T-cell (primary cell): Measurements from ENCODE around the gene TBC1D22A. TPM values are rescaled to one million over a fixed set of nuclear protein-coding genes. Genes with fewer than 3 reads are reported as not detected.

Source experiments
- ATAC-seq, 4 experiments: fragments of 200-7000 bp in 3 of 4; fragments of 150-1000 bp in 1 of 4; cut with Tn5 transposase; replicated peaks in 1 of 4; 1 replicate in 3 of 4; 2 replicates in 1 of 4; pipeline ENCODE4 v1.10.0; 2021; ENCODE audit warnings: moderate library complexity in 3 of 4, mild to moderate bottlenecking in 2 of 4, moderate number of reproducible peaks in 1 of 4
- CTCF ChIA-PET, 2 donors: fragments of 300-600 bp; sonication (Branson Sonifier 250); formaldehyde crosslinking; loops; one replicate each; lab custom pipeline; 2022; ENCODE audit warnings: antibody characterized with exemption in 2 of 2; lab: Charles Lee
- POLR2A ChIA-PET, 2 donors: fragments of 300-600 bp; sonication (Branson Sonifier 250); formaldehyde crosslinking; loops; one replicate each; lab custom pipeline; 2022; ENCODE audit warnings: antibody characterized with exemption in 2 of 2; lab: Charles Lee
- DNase-seq, 35 experiments: peaks; one replicate each; pipeline versions ENCODE4 v3.0.0 to v3.0.0-alpha.2; 2013 to 2023
- H3K27ac ChIP-seq: one replicate; pipeline ENCODE4 v1.5.1; 2013; ENCODE audit warnings: low read length
- H3K27me3 ChIP-seq, 2 experiments: replicated peaks in 1 of 2; 1 replicate in 1 of 2; 2 replicates in 1 of 2; pipeline versions ENCODE4 v1.6.1 to v1.7.0; 2013; ENCODE audit warnings: low read length in 1 of 2, mixed read lengths in 1 of 2; ENCODE audit not compliant: control insufficient read depth in 2 of 2, insufficient read depth in 2 of 2; ENCODE audit errors: extremely low read depth in 1 of 2
- H3K36me3 ChIP-seq, 2 donors: 1 replicate in 1 of 2; 2 replicates in 1 of 2; pipeline versions ENCODE4 v1.6.1 to v1.7.0; 2013; ENCODE audit warnings: low read length in 1 of 2; ENCODE audit not compliant: control insufficient read depth in 2 of 2, insufficient read depth in 1 of 2; ENCODE audit errors: extremely low read depth in 1 of 2
- H3K4me1 ChIP-seq, 2 experiments: 1 replicate in 1 of 2; 2 replicates in 1 of 2; pipeline versions ENCODE4 v1.6.1 to v1.7.0; 2013; ENCODE audit warnings: low read length in 2 of 2, mixed read lengths in 1 of 2; ENCODE audit not compliant: insufficient read depth in 2 of 2, control insufficient read depth in 1 of 2; ENCODE audit errors: extremely low read depth in 1 of 2
- H3K4me3 ChIP-seq, 2 donors: 1 replicate in 1 of 2; 2 replicates in 1 of 2; pipeline versions ENCODE4 v1.5.1 to v1.7.0; 2013; ENCODE audit warnings: mild to moderate bottlenecking in 2 of 2, low read length in 1 of 2, moderate library complexity in 1 of 2; ENCODE audit not compliant: control insufficient read depth in 1 of 2; ENCODE audit errors: extremely low read depth in 1 of 2
- H3K9me3 ChIP-seq: 2 replicates; pipeline ENCODE4 v1.7.0; 2013
- H3K27ac Mint-ChIP-seq, 2 donors: one replicate each; pipeline ENCODE4 v1.8.0; 2020 to 2021; ENCODE audit warnings: mild to moderate bottlenecking in 2 of 2, mixed read lengths in 2 of 2
- H3K27me3 Mint-ChIP-seq, 2 donors: one replicate each; pipeline ENCODE4 v1.8.0; 2021 to 2022; ENCODE audit warnings: mixed read lengths in 2 of 2
- H3K36me3 Mint-ChIP-seq: one replicate; pipeline ENCODE4 v1.8.0; 2021; ENCODE audit warnings: mixed read lengths
- H3K4me1 Mint-ChIP-seq, 3 donors: one replicate each; pipeline ENCODE4 v1.8.0; 2020 to 2022; ENCODE audit warnings: mixed read lengths in 3 of 3, mild to moderate bottlenecking in 1 of 3
- H3K4me3 Mint-ChIP-seq, 3 donors: one replicate each; pipeline ENCODE4 v1.8.0; 2020 to 2022; ENCODE audit warnings: mild to moderate bottlenecking in 3 of 3, mixed read lengths in 3 of 3, moderate library complexity in 3 of 3
- H3K9me3 Mint-ChIP-seq, 3 donors: one replicate each; pipeline ENCODE4 v1.8.0; 2020 to 2022; ENCODE audit warnings: mixed read lengths in 3 of 3
- WGBS: methylation state at CpG from one replicate; pipeline ENCODE4 v1.1.5; 2013; ENCODE audit warnings: missing lambda C conversion rate; ENCODE audit not compliant: insufficient coverage; 5-methylcytosine and 5-hydroxymethylcytosine counted together
- total RNA-seq, 35 experiments: library from RNA in 6 of 35; stranded (reverse) in 6 of 35; fragments of 120-200 nt in 1 of 35; gene quantifications; one replicate each; pipeline versions ENCODE4 v1.2.1 to v1.2.4 and lab custom pipeline; 2013 to 2026

The TBC1D22A gene
- total RNA-seq, 5 donors from 2014 or later (not counting 1 experiment from before 2014, with no cell fraction given): 38.3 to 67.8 (median 57.7) TPM

- H3K27ac Mint-ChIP-seq: no peak overlapping the region
- no peaks in the 10 kb centered on the region for H3K4me1 ChIP-seq
Observed at GRCh38 chr22:47152236-47152635, 389.8 kb downstream of the TBC1D22A start.

GRCh38 chr22:47152938-47153337 is 390.5 kb downstream of the TBC1D22A start:
- no peaks in the 10 kb centered on the region for H3K27me3 Mint-ChIP-seq
- Histone ChIP-seq H3K27me3 (no peaks in the 10 kb centered on the region), H3K36me3 (peaks cover 2 to 8% of the 10 kb centered on the region in 2 donors), H3K9me3 (no peaks in the 10 kb centered on the region), H3K4me1 (no peaks in the 10 kb centered on the region), H3K4me3 (no peak overlapping the region), H3K27ac (no peak overlapping the region)
- no peak for ATAC-seq
- 64% methylated on average over 5 of the region's 6 CpGs for WGBS
- H3K4me3 Mint-ChIP-seq: no peak overlapping the region
- CTCF ChIA-PET: no interaction called here
- DNase-seq: no peak
- peaks cover 20% of the 10 kb centered on the region for H3K36me3 Mint-ChIP-seq
- H3K9me3 Mint-ChIP-seq: no peaks in the 10 kb centered on the region
- H3K4me1 Mint-ChIP-seq: peaks cover 0 to 11% (median 0%) of the 10 kb centered on the region in 3 donors
- no peak overlapping the region for H3K27ac Mint-ChIP-seq
- POLR2A ChIA-PET: no interaction called here

More at GRCh38 chr22:47152236-47152635, 389.8 kb downstream of the TBC1D22A start:
- Mint-ChIP-seq H3K9me3 (no peaks in the 10 kb centered on the region), H3K36me3 (peaks cover 19% of the 10 kb centered on the region), H3K27me3 (no peaks in the 10 kb centered on the region), H3K4me3 (no peak overlapping the region), H3K4me1 (peaks cover 0 to 11% (median 0%) of the 10 kb centered on the region in 3 donors)
- no peaks in the 10 kb centered on the region for H3K9me3 ChIP-seq
- H3K27ac ChIP-seq: no peak overlapping the region
- DNase-seq (no peak), ATAC-seq (no peak)
- ChIA-PET POLR2A (no interaction called here), CTCF (no interaction called here)
- H3K27me3 ChIP-seq: no peaks in the 10 kb centered on the region
- H3K36me3 ChIP-seq: peaks cover 2 to 4% of the 10 kb centered on the region in 2 donors
- WGBS: 92% methylated on average over 10 of the region's 17 CpGs
- no peak overlapping the region for H3K4me3 ChIP-seq

- no peak overlapping the region for H3K27ac ChIP-seq
- H3K27me3 Mint-ChIP-seq: no peaks in the 10 kb centered on the region
- ChIA-PET POLR2A (no interaction called here), CTCF (no interaction called here)
- no peak overlapping the region for H3K4me3 Mint-ChIP-seq
- WGBS: 88% methylated on average over 22 of the region's 23 CpGs
- H3K4me1 ChIP-seq: no peaks in the 10 kb centered on the region
- no peaks in the 10 kb centered on the region for H3K9me3 Mint-ChIP-seq
- H3K9me3 ChIP-seq: no peaks in the 10 kb centered on the region
- H3K4me1 Mint-ChIP-seq: peaks cover 0 to 11% (median 0%) of the 10 kb centered on the region in 3 donors
- H3K27ac Mint-ChIP-seq: no peak overlapping the region
- peaks cover 20% of the 10 kb centered on the region for H3K36me3 Mint-ChIP-seq
- ATAC-seq (no peak), DNase-seq (no peak)
- H3K36me3 ChIP-seq: peaks cover 4 to 13% of the 10 kb centered on the region in 2 donors
- H3K4me3 ChIP-seq: no peak overlapping the region
- H3K27me3 ChIP-seq: no peaks in the 10 kb centered on the region
Observed at GRCh38 chr22:47153854-47154525, 391.5 kb downstream of the TBC1D22A start.

- no peak overlapping the region for H3K27ac ChIP-seq
- no peaks in the 10 kb centered on the region for H3K9me3 ChIP-seq
- no peaks in the 10 kb centered on the region for H3K4me1 ChIP-seq
- H3K4me1 Mint-ChIP-seq: peaks cover 0 to 11% (median 0%) of the 10 kb centered on the region in 3 donors
- H3K27me3 Mint-ChIP-seq: no peaks in the 10 kb centered on the region
- ATAC-seq: no peak
- H3K4me3 Mint-ChIP-seq: no peak overlapping the region
- no peaks in the 10 kb centered on the region for H3K27me3 ChIP-seq
- no peak overlapping the region for H3K4me3 ChIP-seq
- H3K27ac Mint-ChIP-seq: no peak overlapping the region
- peaks cover 20% of the 10 kb centered on the region for H3K36me3 Mint-ChIP-seq
- CTCF ChIA-PET: no interaction called here
- 96% methylated on average over 17 of the region's 19 CpGs for WGBS
- peaks cover 4 to 10% of the 10 kb centered on the region in 2 donors for H3K36me3 ChIP-seq
- DNase-seq: no peak
- POLR2A ChIA-PET: no interaction called here
- H3K9me3 Mint-ChIP-seq: no peaks in the 10 kb centered on the region
Observed at GRCh38 chr22:47154621-47155081, 392.2 kb downstream of the TBC1D22A start.

GRCh38 chr22:47155131-47155885 is 392.9 kb downstream of the TBC1D22A start:
- no peak for DNase-seq
- Histone ChIP-seq H3K36me3 (peaks cover 4 to 10% of the 10 kb centered on the region in 2 donors), H3K4me1 (no peaks in the 10 kb centered on the region), H3K4me3 (no peak overlapping the region), H3K9me3 (no peaks in the 10 kb centered on the region), H3K27ac (no peak overlapping the region), H3K27me3 (no peaks in the 10 kb centered on the region)
- WGBS: 94% methylated on average over 22 of the region's 31 CpGs
- ChIA-PET CTCF (no interaction called here), POLR2A (no interaction called here)
- H3K36me3 Mint-ChIP-seq: peaks cover 20% of the 10 kb centered on the region
- no peaks in the 10 kb centered on the region for H3K9me3 Mint-ChIP-seq
- ATAC-seq: no peak
- H3K27me3 Mint-ChIP-seq: no peaks in the 10 kb centered on the region
- H3K27ac Mint-ChIP-seq: no peak overlapping the region
- H3K4me1 Mint-ChIP-seq: peaks cover 0 to 11% (median 0%) of the 10 kb centered on the region in 3 donors
- no peak overlapping the region for H3K4me3 Mint-ChIP-seq

- H3K4me3 ChIP-seq: no peak overlapping the region
- POLR2A ChIA-PET: no interaction called here
- peaks cover 17% of the 10 kb centered on the region for H3K36me3 Mint-ChIP-seq
- H3K27ac Mint-ChIP-seq: no peak overlapping the region
- no peaks in the 10 kb centered on the region for H3K9me3 Mint-ChIP-seq
- H3K27me3 ChIP-seq: no peaks in the 10 kb centered on the region
- no peaks in the 10 kb centered on the region for H3K27me3 Mint-ChIP-seq
- peaks cover 4 to 12% of the 10 kb centered on the region in 2 donors for H3K36me3 ChIP-seq
- 81% methylated on average over 7 of the region's 9 CpGs for WGBS
- H3K4me3 Mint-ChIP-seq: no peak overlapping the region
- CTCF ChIA-PET: no interaction called here
- peaks cover 0 to 11% (median 0%) of the 10 kb centered on the region in 3 donors for H3K4me1 Mint-ChIP-seq
- no peak for DNase-seq
- H3K4me1 ChIP-seq: no peaks in the 10 kb centered on the region
- H3K27ac ChIP-seq: no peak overlapping the region
- ATAC-seq: no peak
- H3K9me3 ChIP-seq: no peaks in the 10 kb centered on the region
Observed at GRCh38 chr22:47155912-47156311, 393.5 kb downstream of the TBC1D22A start.
